ENCODE data around the gene PBX4.
"Not testable (repeated sequence)": the region's sequence is repeated elsewhere in the genome, so short reads cannot be mapped to it uniquely, and the experiment has no call there.

Gene PBX4

GRCh38 chr19:19626516-19627472 lies 8.3 kb upstream of the PBX4 start:
- no peak for DNase-seq

GRCh38 chr19:19624032-19624570 lies 5.6 kb upstream of the PBX4 start:
- DNase-seq: no peak

- DNase-seq: no peak
Measured at GRCh38 chr19:19623383-19623782, 4.9 kb upstream of the PBX4 start.

GRCh38 chr19:19619849-19620210 lies 1.3 kb upstream of the PBX4 start:
- DNase-seq: no peak

- no peak for DNase-seq
Measured at GRCh38 chr19:19619181-19619848, 828 bp upstream of the PBX4 start.

- no peak for DNase-seq
Measured at GRCh38 chr19:19615086-19615485, 3.4 kb downstream of the PBX4 start.

GRCh38 chr19:19613506-19613905 lies 5.0 kb downstream of the PBX4 start:
- DNase-seq: no peak

- DNase-seq: no peak
Measured at GRCh38 chr19:19610376-19611202, 7.9 kb downstream of the PBX4 start.

- not testable (repeated sequence) for DNase-seq
Measured at GRCh38 chr19:19606686-19607085, 11.8 kb downstream of the PBX4 start.

GRCh38 chr19:19606021-19606420 lies 12.5 kb downstream of the PBX4 start:
- DNase-seq: peak in 1 of 2 experiments; percentile 20

- DNase-seq: peak in 1 of 2 experiments; percentile 2
Measured at GRCh38 chr19:19602713-19603324, 15.7 kb downstream of the PBX4 start.

- DNase-seq: no peak
Measured at GRCh38 chr19:19602136-19602712, 16.3 kb downstream of the PBX4 start.

GRCh38 chr19:19600793-19601330 lies 17.6 kb downstream of the PBX4 start:
- no peak for DNase-seq

GRCh38 chr19:19598728-19599451 lies 19.6 kb downstream of the PBX4 start:
- DNase-seq: not testable (repeated sequence)

GRCh38 chr19:19597809-19598306 lies 20.6 kb downstream of the PBX4 start:
- no peak for DNase-seq

- DNase-seq: peak in 1 of 2 experiments; percentile 7
Measured at GRCh38 chr19:19595171-19595701, 23.3 kb downstream of the PBX4 start.

- DNase-seq: no peak
Measured at GRCh38 chr19:19594381-19594780, 24.1 kb downstream of the PBX4 start.

GRCh38 chr19:19592690-19593089 lies 25.8 kb downstream of the PBX4 start:
- no peak for DNase-seq

- peak; percentile 17 to 66 for DNase-seq
Measured at GRCh38 chr19:19591133-19591825, 27.2 kb downstream of the PBX4 start.

GRCh38 chr19:19588546-19588945 lies 29.9 kb downstream of the PBX4 start:
- DNase-seq: no peak

Measured in NCI-H2081 (cell line).